HG03280 (cell line): ENCODE measurements around the gene FBXW10.
"Not testable (repeated sequence)": the region's sequence is repeated elsewhere in the genome, so short reads cannot be mapped to it uniquely, and the experiment has no call there.

Experiments
- ATAC-seq: cut with Tn5 transposase; IDR thresholded peaks from one replicate; pipeline ENCODE4 v1.9.1; 2021; ENCODE audit warnings: mild to moderate bottlenecking, moderate library complexity; ENCODE audit not compliant: unreplicated experiment

The FBXW10 gene

GRCh38 chr17:18753829-18754409, 10.1 kb downstream of the FBXW10 start:
- not testable (repeated sequence) for ATAC-seq

- not testable (repeated sequence) for ATAC-seq
Observed at GRCh38 chr17:18755969-18756368, 12.1 kb downstream of the FBXW10 start.

- ATAC-seq: not testable (repeated sequence)
Observed at GRCh38 chr17:18757368-18758044, 13.7 kb downstream of the FBXW10 start.

DNA sequence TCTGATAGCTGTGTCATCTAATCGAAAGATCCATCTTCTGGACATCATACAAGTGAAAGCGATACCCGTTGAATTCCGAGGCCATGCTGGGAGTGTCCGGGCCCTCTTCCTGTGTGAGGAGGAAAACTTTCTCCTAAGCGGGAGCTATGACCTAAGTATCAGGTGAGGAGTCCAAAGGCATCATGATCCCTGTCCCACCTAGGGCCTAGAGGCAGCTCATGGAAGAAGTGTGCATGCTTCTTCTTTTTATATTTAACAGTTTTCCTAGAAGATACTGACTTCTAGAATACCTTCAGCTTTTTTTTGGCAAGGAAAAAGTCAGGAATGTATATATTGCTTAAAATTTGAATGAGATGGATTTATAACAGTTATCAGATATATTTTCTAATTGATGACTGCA, 14.5 kb downstream of the FBXW10 start:
- not testable (repeated sequence) for ATAC-seq

GRCh38 chr17:18760221-18760620, 16.4 kb downstream of the FBXW10 start:
- not testable (repeated sequence) for ATAC-seq

DNA sequence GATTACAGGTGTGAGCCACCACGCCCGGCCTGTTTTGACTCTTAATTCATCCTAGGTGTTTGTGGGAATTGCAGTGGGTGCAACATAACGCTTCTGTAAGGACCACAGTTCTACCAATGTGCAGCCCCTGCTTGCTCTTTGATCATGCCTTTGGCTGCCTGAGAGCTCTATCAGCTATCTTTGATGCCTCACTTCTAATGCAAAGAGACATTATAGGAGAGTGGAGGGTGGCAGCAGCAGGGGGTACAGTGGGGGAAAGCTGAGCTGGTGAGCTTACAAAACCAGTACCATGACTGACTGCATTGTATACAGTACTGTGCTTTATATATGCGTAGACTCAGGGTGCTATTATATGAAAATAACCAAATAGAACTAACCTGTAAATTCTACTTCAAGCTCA, 26.7 kb downstream of the FBXW10 start:
- not testable (repeated sequence) for ATAC-seq

- not testable (repeated sequence) for ATAC-seq
Observed at GRCh38 chr17:18771066-18771465, 27.2 kb downstream of the FBXW10 start.

GRCh38 chr17:18772471-18772870, 28.6 kb downstream of the FBXW10 start:
- no peak for ATAC-seq

DNA sequence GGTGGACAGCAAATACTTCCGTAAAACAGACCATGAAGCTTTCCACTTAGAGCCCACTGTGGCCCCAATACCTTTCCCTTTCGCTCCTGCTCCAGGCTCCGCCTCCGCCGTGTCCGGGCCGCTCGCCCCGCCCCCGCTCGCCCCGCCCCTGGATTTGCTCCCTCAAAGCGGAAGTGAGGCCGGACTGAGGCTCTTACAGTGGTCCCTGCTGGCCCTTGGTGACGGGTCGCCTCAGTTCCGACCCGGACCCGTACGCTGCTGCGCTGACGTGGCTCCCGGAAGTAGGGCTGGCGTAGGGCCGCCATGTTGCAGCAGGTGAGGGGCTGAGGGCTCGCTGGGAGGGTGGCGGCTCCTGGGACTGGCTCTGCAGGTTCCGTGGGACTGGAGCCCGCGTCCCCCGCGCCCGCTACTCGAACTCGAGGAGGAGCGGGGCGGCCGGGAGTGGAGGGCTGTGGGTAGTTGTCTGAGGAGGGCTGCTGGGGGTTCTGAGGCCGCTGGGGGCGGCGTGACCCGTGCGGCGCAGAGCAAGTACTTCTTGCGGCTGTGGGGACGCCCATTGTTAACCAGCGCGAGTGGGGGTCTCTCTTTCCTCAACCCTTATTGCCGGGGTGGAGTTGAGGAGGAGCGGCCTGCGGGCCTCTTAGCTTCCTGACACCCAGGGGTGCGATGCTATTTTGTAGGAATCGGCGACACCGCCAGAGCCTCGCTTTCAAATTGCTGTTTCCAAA, 37.3 kb downstream of the FBXW10 start, which contains the start of gene TVP23B:
TSS of gene TVP23B (plus strand) at position 193 of the 728 bp plus-strand sequence. CDS start at position 304, 111 bp downstream.
- peak; percentile 98 for ATAC-seq

GRCh38 chr17:18781805-18782204, 38.0 kb downstream of the FBXW10 start:
- not testable (repeated sequence) for ATAC-seq

- ATAC-seq: not testable (repeated sequence)
Observed at GRCh38 chr17:18785933-18786332, 42.1 kb downstream of the FBXW10 start.

GRCh38 chr17:18786890-18787289, 43.0 kb downstream of the FBXW10 start:
- not testable (repeated sequence) for ATAC-seq

DNA sequence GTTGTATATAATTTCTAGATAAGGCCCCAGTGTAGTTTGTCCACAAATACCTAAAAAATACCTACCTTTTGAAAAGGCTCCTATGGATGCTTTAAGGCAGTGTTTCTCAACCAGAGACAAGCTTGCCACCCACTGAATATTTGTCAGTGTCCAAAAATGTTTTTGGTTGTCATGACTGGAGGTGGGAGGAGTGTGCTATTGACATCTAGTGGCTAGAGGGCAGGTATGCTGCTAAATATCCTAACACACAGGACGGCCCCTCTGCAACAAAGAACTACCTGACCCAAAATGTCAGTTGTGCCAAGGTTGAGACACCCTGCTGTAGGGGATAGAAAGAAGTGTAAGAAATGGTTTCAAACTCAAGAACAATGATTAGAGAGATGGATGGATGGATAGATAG, 47.5 kb downstream of the FBXW10 start:
- not testable (repeated sequence) for ATAC-seq

- ATAC-seq: not testable (repeated sequence)
Observed at GRCh38 chr17:18794841-18795240, 51.0 kb downstream of the FBXW10 start.

DNA sequence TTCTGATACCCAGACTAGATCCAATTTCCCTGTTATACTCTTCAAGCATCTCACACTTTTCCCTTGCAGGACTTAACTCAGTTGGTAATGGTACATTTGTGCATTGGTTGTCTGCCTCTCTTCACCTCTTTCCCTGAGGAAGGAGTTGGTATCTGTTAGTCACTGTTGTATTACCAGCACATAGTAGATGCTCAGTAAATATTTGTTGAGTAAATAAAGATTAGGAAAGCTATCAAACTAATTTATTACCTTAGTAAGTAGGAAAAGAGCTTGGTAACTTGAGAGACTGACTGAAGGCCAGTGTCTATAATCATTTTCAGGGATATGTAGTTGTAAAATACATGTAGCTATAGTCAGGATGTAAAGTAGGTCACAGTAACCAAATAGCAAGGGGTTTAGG, 53.0 kb downstream of the FBXW10 start:
- not testable (repeated sequence) for ATAC-seq

DNA sequence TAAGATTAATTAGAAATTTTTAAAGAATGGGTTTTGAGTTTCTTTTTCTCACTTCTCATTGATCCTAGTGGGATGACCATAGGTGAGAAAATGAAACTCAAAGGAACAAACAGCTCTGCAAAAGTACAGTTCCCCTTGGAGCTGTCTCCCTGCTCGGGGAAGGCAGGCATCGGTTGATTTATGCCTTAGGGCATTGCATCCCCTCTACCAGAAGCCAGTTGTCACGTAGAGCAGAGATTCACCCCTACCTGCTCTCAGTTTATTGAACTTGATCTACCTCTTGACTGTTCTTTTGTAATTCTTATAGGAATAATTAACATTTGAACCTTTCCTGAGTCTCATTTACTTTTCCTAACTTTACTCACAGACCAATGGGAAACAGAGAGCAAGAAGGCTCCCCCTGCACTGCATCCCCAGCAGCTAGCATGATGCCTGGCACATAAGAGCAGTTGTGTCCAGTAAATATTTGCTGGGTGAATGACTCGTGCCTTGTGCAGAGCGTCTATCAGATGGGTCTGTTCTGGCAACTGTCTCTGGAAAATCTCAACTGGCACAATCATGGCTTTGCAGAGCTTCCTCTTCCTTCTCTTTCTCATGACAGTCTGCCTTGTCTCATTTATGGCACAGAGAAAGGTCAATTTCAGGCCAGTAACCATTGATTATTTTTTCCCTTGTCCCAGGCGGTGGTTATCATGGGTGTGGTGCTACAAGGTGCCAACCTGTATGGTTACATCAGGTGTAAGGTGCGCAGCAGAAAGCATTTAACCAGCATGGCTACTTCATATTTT, 59.8 kb downstream of the FBXW10 start:
- not testable (repeated sequence) for ATAC-seq

GRCh38 chr17:18815924-18816323, 72.1 kb downstream of the FBXW10 start:
- ATAC-seq: not testable (repeated sequence)

DNA sequence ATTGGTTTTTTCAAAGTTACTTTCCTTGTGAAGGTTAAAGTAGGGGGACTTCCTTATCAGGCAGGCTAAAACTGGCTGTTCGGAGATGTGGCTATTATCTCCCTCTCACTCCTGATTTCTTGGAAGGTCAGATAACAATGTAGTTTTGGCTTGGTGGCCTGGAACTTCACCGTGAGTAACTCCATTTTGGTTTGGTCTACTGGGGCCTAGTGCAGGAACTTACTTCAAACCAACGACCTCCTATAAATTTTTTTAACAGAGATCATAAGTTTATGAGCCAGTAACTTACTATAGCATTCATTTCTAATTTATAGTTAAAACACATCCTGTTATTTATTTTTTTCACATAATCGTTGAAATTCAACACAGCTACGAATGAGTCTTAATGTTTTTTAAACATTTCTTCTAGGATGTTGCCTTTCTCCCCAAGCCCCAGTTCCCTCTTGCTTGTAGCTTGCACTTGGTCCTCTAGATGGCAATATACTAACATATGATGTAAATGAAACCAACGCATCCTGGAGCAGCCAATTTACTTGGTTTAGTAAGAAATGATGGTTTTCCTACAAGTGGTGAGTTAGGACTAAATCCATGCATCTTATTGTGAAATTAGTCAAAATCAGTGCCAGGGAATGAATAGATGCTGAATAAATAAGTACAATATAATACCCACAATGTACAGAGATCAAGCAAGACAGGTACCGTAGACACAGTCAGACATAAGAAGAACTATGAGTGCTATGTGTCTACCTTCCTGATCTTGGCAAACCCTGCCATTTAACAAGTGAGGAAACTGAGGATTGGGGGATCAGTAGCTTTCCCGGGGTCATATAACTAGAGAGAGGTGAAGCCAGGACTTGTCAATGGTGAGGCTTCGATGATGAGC, 72.9 kb downstream of the FBXW10 start:
- ATAC-seq: peak; percentile 59

DNA sequence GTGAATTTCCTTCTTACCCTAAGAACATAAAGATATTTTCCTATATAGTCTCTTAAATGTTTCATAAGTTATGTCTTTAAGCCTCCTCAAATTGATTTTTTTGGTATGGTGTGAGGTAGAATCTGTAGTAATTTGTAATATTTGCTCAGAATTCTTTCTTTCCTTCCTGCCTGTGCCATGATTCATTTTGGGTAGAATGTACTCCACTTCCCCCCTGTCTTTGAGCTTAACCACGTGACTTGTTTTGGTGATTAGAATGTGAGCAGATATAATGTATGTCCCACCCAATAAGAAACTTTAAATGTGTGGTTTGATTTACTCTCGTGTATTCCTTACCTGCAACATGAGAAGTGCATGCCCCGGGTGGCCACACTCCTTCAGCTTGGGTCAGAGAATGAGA, 77.6 kb downstream of the FBXW10 start:
- ATAC-seq: not testable (repeated sequence)

DNA sequence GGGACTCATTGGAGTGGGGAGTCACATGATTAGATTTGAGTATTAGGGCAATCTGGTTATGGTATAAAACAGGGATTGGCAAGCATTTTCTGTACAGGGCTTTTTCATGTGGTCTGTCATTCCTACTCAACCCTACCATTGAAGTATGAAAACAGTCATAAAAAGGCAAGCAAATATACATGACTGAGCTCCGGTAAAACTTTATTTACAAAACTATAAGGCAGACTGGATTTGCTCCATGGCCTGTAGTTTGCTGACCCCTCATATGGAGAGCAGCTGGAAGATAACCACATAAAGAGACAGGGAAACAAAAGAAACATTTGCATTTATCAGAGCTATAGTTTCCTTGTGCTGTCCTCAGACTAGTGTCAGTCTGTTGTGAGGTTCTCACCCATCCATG, 83.8 kb downstream of the FBXW10 start:
- not testable (repeated sequence) for ATAC-seq
